Measurements from ENCODE around the gene GPC3.

The GPC3 gene

GRCh38 chrX:133559909-133560308 lies 425.5 kb downstream of the GPC3 start:
- no peak for DNase-seq (ENCODE audit: extremely low spot score)
- ChIA-PET POLR2A (no interaction called here), CTCF (no interaction called here)
- TF ChIP-seq CTCF (IDR thresholded peaks at IDR 0.05; ENCODE audit: control extremely low read depth, extremely low read depth, low read depth, missing control alignments): no peak

GRCh38 chrX:133555782-133556458 lies 429.5 kb downstream of the GPC3 start:
- POLR2A ChIA-PET: no interaction called here
- TF ChIP-seq CTCF (IDR thresholded peaks at IDR 0.05; ENCODE audit: control extremely low read depth, extremely low read depth, low read depth, missing control alignments): no peak
- CTCF ChIA-PET: no interaction called here

GRCh38 chrX:133550665-133551485 lies 434.5 kb downstream of the GPC3 start:
- DNase-seq (ENCODE audit: extremely low spot score): no peak
- POLR2A ChIA-PET: no interaction called here
- CTCF ChIA-PET: no interaction called here
- no peak for TF ChIP-seq CTCF (IDR thresholded peaks at IDR 0.05; ENCODE audit: control extremely low read depth, extremely low read depth, low read depth, missing control alignments)

More at GRCh38 chrX:133555782-133556458, 429.5 kb downstream of the GPC3 start:
- no peak for DNase-seq (ENCODE audit: extremely low spot score)

- no peak for TF ChIP-seq CTCF (IDR thresholded peaks at IDR 0.05; ENCODE audit: control extremely low read depth, extremely low read depth, low read depth, missing control alignments)
- DNase-seq (ENCODE audit: extremely low spot score): no peak
- CTCF ChIA-PET: no interaction called here
- POLR2A ChIA-PET: no interaction called here
Observed at GRCh38 chrX:133549295-133549933, 436.0 kb downstream of the GPC3 start.

- ChIA-PET POLR2A (no interaction called here), CTCF (no interaction called here)
- TF ChIP-seq CTCF (IDR thresholded peaks at IDR 0.05; ENCODE audit: control extremely low read depth, extremely low read depth, low read depth, missing control alignments): no peak
- DNase-seq (ENCODE audit: extremely low spot score): no peak
Observed at GRCh38 chrX:133546441-133546840, 439.0 kb downstream of the GPC3 start.

- no peak for TF ChIP-seq CTCF (IDR thresholded peaks at IDR 0.05; ENCODE audit: control extremely low read depth, extremely low read depth, low read depth, missing control alignments)
- ChIA-PET POLR2A (no interaction called here), CTCF (no interaction called here)
- no peak for DNase-seq (ENCODE audit: extremely low spot score)
Observed at GRCh38 chrX:133544778-133545177, 440.6 kb downstream of the GPC3 start.
